ENCODE measurements around the gene FOSL2. TPM values are rescaled to one million over a fixed set of nuclear protein-coding genes. Genes with fewer than 3 reads are reported as not detected.

Gene FOSL2
- polyA plus RNA-seq, 2 donors, result 53.2 to 60.0 TPM

DNA sequence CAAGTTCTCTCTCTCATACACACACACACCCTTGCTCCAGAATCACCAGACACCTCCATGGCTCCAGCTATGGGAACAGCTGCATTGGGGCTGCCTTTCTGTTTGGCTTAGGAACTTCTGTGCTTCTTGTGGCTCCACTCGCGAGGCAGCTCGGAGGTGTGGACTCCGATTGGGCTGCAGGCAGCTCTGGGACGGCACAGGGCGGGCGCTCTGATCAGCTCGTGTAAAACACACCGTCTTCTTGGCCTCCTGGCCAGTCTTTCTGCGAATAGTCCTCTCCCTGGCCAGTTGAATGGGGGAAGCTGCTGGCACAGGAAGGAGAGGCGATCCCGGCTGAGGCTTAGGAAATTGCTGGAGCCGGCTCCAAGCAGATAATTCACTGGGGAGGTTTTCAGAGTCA lies 22.4 kb downstream of the FOSL2 start:
- peaks cover 36 to 60% of the 10 kb centered on the region in 2 donors for H3K36me3 ChIP-seq (ENCODE audit: control insufficient read depth in 2 of 2, insufficient read depth in 2 of 2, low read length in 1 of 2)
- H3K9me3 ChIP-seq (ENCODE audit: control insufficient read depth in 2 of 2, insufficient read depth in 1 of 2, low read depth in 1 of 2, low read length in 1 of 2), result no peaks in the 10 kb centered on the region
- 65 to 70% methylated on average over 13 of the region's 13 CpGs for WGBS, 2 donors
- no peak overlapping the region for H3K4me3 ChIP-seq (ENCODE audit: low read depth in 1 of 2, low read length in 2 of 2)
- H3K27me3 ChIP-seq (ENCODE audit: control insufficient read depth in 1 of 2, insufficient read depth in 2 of 2, low read length in 2 of 2), result no peaks in the 10 kb centered on the region
- H3K4me1 ChIP-seq (ENCODE audit: control insufficient read depth in 2 of 2, insufficient read depth in 2 of 2, low read length in 1 of 2), result peaks cover 3 to 21% of the 10 kb centered on the region in 2 donors
- peak overlapping the region in 1 of 2 donors; percentile 27 for H3K27ac ChIP-seq (ENCODE audit: low read depth in 2 of 2, low read length in 1 of 2)

GRCh38 chr2:28415715-28416114 lies 23.1 kb downstream of the FOSL2 start:
- peaks cover 3 to 21% of the 10 kb centered on the region in 2 donors for H3K4me1 ChIP-seq (ENCODE audit: control insufficient read depth in 2 of 2, insufficient read depth in 2 of 2, low read length in 1 of 2)
- 81 to 89% methylated on average over 3 of the region's 3 CpGs for WGBS, 2 donors
- H3K9me3 ChIP-seq (ENCODE audit: control insufficient read depth in 2 of 2, insufficient read depth in 1 of 2, low read depth in 1 of 2, low read length in 1 of 2), result no peaks in the 10 kb centered on the region
- H3K27me3 ChIP-seq (ENCODE audit: control insufficient read depth in 1 of 2, insufficient read depth in 2 of 2, low read length in 2 of 2), result no peaks in the 10 kb centered on the region
- no peak overlapping the region for H3K27ac ChIP-seq (ENCODE audit: low read depth in 2 of 2, low read length in 1 of 2)
- H3K36me3 ChIP-seq (ENCODE audit: control insufficient read depth in 2 of 2, insufficient read depth in 2 of 2, low read length in 1 of 2), result peaks cover 36 to 53% of the 10 kb centered on the region in 2 donors
- H3K4me3 ChIP-seq (ENCODE audit: low read depth in 1 of 2, low read length in 2 of 2), result no peak overlapping the region

DNA sequence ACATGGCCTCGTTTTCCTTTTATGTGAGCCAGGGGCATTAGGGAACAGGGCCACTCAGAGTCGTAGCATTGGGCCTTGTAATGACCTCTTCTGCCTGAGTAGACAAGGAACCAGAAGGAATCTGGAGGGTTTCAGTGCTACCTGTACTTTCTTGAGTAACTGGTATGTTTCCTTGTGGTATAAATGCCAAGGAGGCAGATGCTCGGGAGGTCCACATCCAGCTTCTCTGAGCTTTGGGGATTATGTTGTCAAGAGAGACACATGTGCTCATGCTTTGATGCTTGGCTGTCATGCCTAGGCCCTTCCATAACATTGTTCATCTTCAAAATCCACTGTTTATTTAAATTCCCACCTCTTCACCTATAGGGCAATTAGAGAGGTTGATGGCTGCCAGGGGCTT lies 26.3 kb downstream of the FOSL2 start:
- H3K36me3 ChIP-seq (ENCODE audit: control insufficient read depth in 2 of 2, insufficient read depth in 2 of 2, low read length in 1 of 2), result peaks cover 13 to 22% of the 10 kb centered on the region in 2 donors
- no peaks in the 10 kb centered on the region for H3K27me3 ChIP-seq (ENCODE audit: control insufficient read depth in 1 of 2, insufficient read depth in 2 of 2, low read length in 2 of 2)
- H3K27ac ChIP-seq (ENCODE audit: low read depth in 2 of 2, low read length in 1 of 2), result no peak overlapping the region
- no peak overlapping the region for H3K4me3 ChIP-seq (ENCODE audit: low read depth in 1 of 2, low read length in 2 of 2)
- WGBS, 2 donors, result 85 to 87% methylated on average over 3 of the region's 3 CpGs
- no peaks in the 10 kb centered on the region for H3K9me3 ChIP-seq (ENCODE audit: control insufficient read depth in 2 of 2, insufficient read depth in 1 of 2, low read depth in 1 of 2, low read length in 1 of 2)
- peaks cover 0 to 5% of the 10 kb centered on the region in 2 donors for H3K4me1 ChIP-seq (ENCODE audit: control insufficient read depth in 2 of 2, insufficient read depth in 2 of 2, low read length in 1 of 2)

- H3K27ac ChIP-seq (ENCODE audit: low read depth in 2 of 2, low read length in 1 of 2), result no peak overlapping the region
- 64 to 83% methylated on average over 7 of the region's 7 CpGs for WGBS, 2 donors
Measured at GRCh38 chr2:28419443-28420270, 27.0 kb downstream of the FOSL2 start.

DNA sequence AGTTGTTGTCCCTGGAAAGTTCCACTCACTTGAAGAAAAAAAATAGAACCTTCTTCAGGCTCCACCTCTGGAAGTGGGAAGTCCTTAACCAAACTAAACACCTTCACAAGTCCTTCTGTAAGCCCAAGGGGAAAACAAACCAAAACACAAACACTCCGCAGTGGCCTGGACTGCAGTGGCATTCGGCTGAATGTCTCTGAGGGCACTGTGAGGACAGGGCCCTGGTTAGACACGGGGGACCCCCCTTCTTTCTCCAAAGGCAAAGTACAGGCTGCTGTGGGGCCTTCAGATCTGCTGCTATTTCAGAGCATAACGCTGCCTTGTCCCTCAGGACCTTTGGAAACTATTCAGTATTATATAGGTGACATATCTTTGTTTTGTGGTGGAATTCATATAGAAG lies 28.1 kb downstream of the FOSL2 start:
- Histone ChIP-seq H3K27ac (ENCODE audit: low read depth in 2 of 2, low read length in 1 of 2) (no peak overlapping the region), H3K4me3 (ENCODE audit: low read depth in 1 of 2, low read length in 2 of 2) (no peak overlapping the region), H3K4me1 (ENCODE audit: control insufficient read depth in 2 of 2, insufficient read depth in 2 of 2, low read length in 1 of 2) (no peaks in the 10 kb centered on the region), H3K36me3 (ENCODE audit: control insufficient read depth in 2 of 2, insufficient read depth in 2 of 2, low read length in 1 of 2) (peaks cover 0 to 9% of the 10 kb centered on the region in 2 donors), H3K9me3 (ENCODE audit: control insufficient read depth in 2 of 2, insufficient read depth in 1 of 2, low read depth in 1 of 2, low read length in 1 of 2) (no peaks in the 10 kb centered on the region), H3K27me3 (ENCODE audit: control insufficient read depth in 1 of 2, insufficient read depth in 2 of 2, low read length in 2 of 2) (no peaks in the 10 kb centered on the region)
- 60 to 68% methylated on average over 4 of the region's 4 CpGs for WGBS, 2 donors

More at GRCh38 chr2:28419443-28420270, 27.0 kb downstream of the FOSL2 start:
- peaks cover 0 to 5% of the 10 kb centered on the region in 2 donors for H3K4me1 ChIP-seq (ENCODE audit: control insufficient read depth in 2 of 2, insufficient read depth in 2 of 2, low read length in 1 of 2)
- peaks cover 7 to 18% of the 10 kb centered on the region in 2 donors for H3K36me3 ChIP-seq (ENCODE audit: control insufficient read depth in 2 of 2, insufficient read depth in 2 of 2, low read length in 1 of 2)
- H3K9me3 ChIP-seq (ENCODE audit: control insufficient read depth in 2 of 2, insufficient read depth in 1 of 2, low read depth in 1 of 2, low read length in 1 of 2), result no peaks in the 10 kb centered on the region
- no peak overlapping the region for H3K4me3 ChIP-seq (ENCODE audit: low read depth in 1 of 2, low read length in 2 of 2)
- no peaks in the 10 kb centered on the region for H3K27me3 ChIP-seq (ENCODE audit: control insufficient read depth in 1 of 2, insufficient read depth in 2 of 2, low read length in 2 of 2)

- Histone ChIP-seq H3K36me3 (ENCODE audit: control insufficient read depth in 2 of 2, insufficient read depth in 2 of 2, low read length in 1 of 2) (peaks cover 0 to 5% of the 10 kb centered on the region in 2 donors), H3K9me3 (ENCODE audit: control insufficient read depth in 2 of 2, insufficient read depth in 1 of 2, low read depth in 1 of 2, low read length in 1 of 2) (no peaks in the 10 kb centered on the region), H3K27me3 (ENCODE audit: control insufficient read depth in 1 of 2, insufficient read depth in 2 of 2, low read length in 2 of 2) (no peaks in the 10 kb centered on the region), H3K4me3 (ENCODE audit: low read depth in 1 of 2, low read length in 2 of 2) (no peak overlapping the region), H3K4me1 (ENCODE audit: control insufficient read depth in 2 of 2, insufficient read depth in 2 of 2, low read length in 1 of 2) (no peaks in the 10 kb centered on the region), H3K27ac (ENCODE audit: low read depth in 2 of 2, low read length in 1 of 2) (peak overlapping the region in 1 of 2 donors; percentile 25)
- WGBS, 2 donors, result 64 to 72% methylated on average over 16 to 17 of the region's 17 CpGs
Measured at GRCh38 chr2:28422908-28423741, 30.5 kb downstream of the FOSL2 start.

- H3K4me3 ChIP-seq (ENCODE audit: low read depth in 1 of 2, low read length in 2 of 2), result no peak overlapping the region
- H3K27me3 ChIP-seq (ENCODE audit: control insufficient read depth in 1 of 2, insufficient read depth in 2 of 2, low read length in 2 of 2), result no peaks in the 10 kb centered on the region
- H3K9me3 ChIP-seq (ENCODE audit: control insufficient read depth in 2 of 2, insufficient read depth in 1 of 2, low read depth in 1 of 2, low read length in 1 of 2), result no peaks in the 10 kb centered on the region
- H3K36me3 ChIP-seq (ENCODE audit: control insufficient read depth in 2 of 2, insufficient read depth in 2 of 2, low read length in 1 of 2), result peaks cover 0 to 3% of the 10 kb centered on the region in 2 donors
- peak overlapping the region; percentile 45 to 61 for H3K27ac ChIP-seq (ENCODE audit: low read depth in 2 of 2, low read length in 1 of 2)
- no peaks in the 10 kb centered on the region for H3K4me1 ChIP-seq (ENCODE audit: control insufficient read depth in 2 of 2, insufficient read depth in 2 of 2, low read length in 1 of 2)
- 33 to 35% methylated on average over 7 of the region's 7 CpGs for WGBS, 2 donors
Measured at GRCh38 chr2:28423856-28424605, 31.4 kb downstream of the FOSL2 start.

DNA sequence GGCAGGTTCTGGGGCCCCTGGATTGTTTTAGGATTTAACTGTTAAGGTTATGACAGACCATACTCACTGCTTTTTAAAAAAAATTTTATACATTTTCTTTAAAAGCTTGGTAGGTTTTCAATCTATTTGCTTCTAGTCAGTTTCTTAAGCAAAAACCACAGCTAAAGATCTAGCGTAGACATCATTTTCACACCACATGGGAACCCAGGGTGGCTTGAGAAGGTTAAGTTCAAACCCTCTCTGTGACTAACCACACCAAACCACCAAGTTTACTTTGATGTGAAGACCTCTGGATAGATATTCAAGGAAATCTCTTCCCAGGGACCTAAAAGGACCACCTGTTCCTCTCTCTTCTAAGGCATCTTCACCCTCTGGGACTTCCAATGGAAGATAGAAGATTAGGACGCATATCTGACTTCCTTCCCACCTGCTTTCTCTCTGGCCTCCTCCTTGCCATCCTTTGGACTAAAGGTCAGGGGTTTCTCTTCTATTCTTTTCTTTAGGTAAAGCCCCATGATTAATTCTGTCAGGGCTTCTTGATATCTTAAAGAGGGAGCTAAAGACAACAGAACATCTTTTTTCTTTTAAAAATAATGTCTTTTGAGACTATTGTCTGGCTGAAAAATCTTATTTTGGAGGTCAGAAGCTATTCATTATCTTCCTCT lies 32.3 kb downstream of the FOSL2 start:
- no peaks in the 10 kb centered on the region for H3K4me1 ChIP-seq (ENCODE audit: control insufficient read depth in 2 of 2, insufficient read depth in 2 of 2, low read length in 1 of 2)
- no peaks in the 10 kb centered on the region for H3K9me3 ChIP-seq (ENCODE audit: control insufficient read depth in 2 of 2, insufficient read depth in 1 of 2, low read depth in 1 of 2, low read length in 1 of 2)
- 78 to 84% methylated on average over 2 of the region's 2 CpGs for WGBS, 2 donors
- H3K4me3 ChIP-seq (ENCODE audit: low read depth in 1 of 2, low read length in 2 of 2), result no peak overlapping the region
- H3K27me3 ChIP-seq (ENCODE audit: control insufficient read depth in 1 of 2, insufficient read depth in 2 of 2, low read length in 2 of 2), result no peaks in the 10 kb centered on the region
- H3K27ac ChIP-seq (ENCODE audit: low read depth in 2 of 2, low read length in 1 of 2), result peak overlapping the region in 1 of 2 donors; percentile 45
- peaks cover 0 to under 1% of the 10 kb centered on the region in 2 donors for H3K36me3 ChIP-seq (ENCODE audit: control insufficient read depth in 2 of 2, insufficient read depth in 2 of 2, low read length in 1 of 2)

GRCh38 chr2:28425464-28425835 lies 32.8 kb downstream of the FOSL2 start:
- Histone ChIP-seq H3K27ac (ENCODE audit: low read depth in 2 of 2, low read length in 1 of 2) (no peak overlapping the region), H3K4me1 (ENCODE audit: control insufficient read depth in 2 of 2, insufficient read depth in 2 of 2, low read length in 1 of 2) (no peaks in the 10 kb centered on the region), H3K4me3 (ENCODE audit: low read depth in 1 of 2, low read length in 2 of 2) (no peak overlapping the region), H3K27me3 (ENCODE audit: control insufficient read depth in 1 of 2, insufficient read depth in 2 of 2, low read length in 2 of 2) (no peaks in the 10 kb centered on the region), H3K9me3 (ENCODE audit: control insufficient read depth in 2 of 2, insufficient read depth in 1 of 2, low read depth in 1 of 2, low read length in 1 of 2) (no peaks in the 10 kb centered on the region), H3K36me3 (ENCODE audit: control insufficient read depth in 2 of 2, insufficient read depth in 2 of 2, low read length in 1 of 2) (no peaks in the 10 kb centered on the region)
- 79 to 85% methylated on average over 5 of the region's 5 CpGs for WGBS, 2 donors

Data from esophagus (tissue), 2 donors.